Stomach (tissue), 9 donors: ENCODE results near the gene TECPR2. TPM values are rescaled to one million over a fixed set of nuclear protein-coding genes. Genes with fewer than 3 reads are reported as not detected.

Experiments used
- DNase-seq, 2 donors: peaks; one replicate each; pipeline versions ENCODE4 v3.0.0 to v3.0.0-alpha.2; 2013 to 2019
- H3K27ac ChIP-seq, 5 donors: fragments of 200-600 bp in 4 of 5; sonication (generic) in 4 of 5; one replicate each; pipeline ENCODE4 v1.5.1; 2013 to 2019; ENCODE audit warnings: mild to moderate bottlenecking in 1 of 5, moderate library complexity in 1 of 5
- H3K27me3 ChIP-seq, 3 donors: fragments of 200-600 bp; sonication (generic); one replicate each; pipeline ENCODE4 v1.5.1; 2017 to 2019; ENCODE audit warnings: mixed run types in 1 of 3
- H3K36me3 ChIP-seq, 4 donors: fragments of 200-600 bp; sonication (generic); 1 replicate in 3 of 4; 2 replicates in 1 of 4; pipeline ENCODE4 v1.5.1; 2016 to 2019
- H3K4me1 ChIP-seq, 4 donors: fragments of 200-600 bp; sonication (generic); one replicate each; pipeline ENCODE4 v1.5.1; 2016 to 2019
- H3K4me3 ChIP-seq, 4 donors: fragments of 200-600 bp; sonication (generic) in 3 of 4; one replicate each; pipeline ENCODE4 v1.5.1; 2016 to 2019; ENCODE audit warnings: mild to moderate bottlenecking in 1 of 4
- H3K9me3 ChIP-seq, 4 donors: fragments of 200-600 bp; sonication (generic); one replicate each; pipeline ENCODE4 v1.5.1; 2016 to 2019
- EP300 ChIP-seq: sonication (generic); formaldehyde crosslinking; IDR thresholded peaks from one replicate; pipeline ENCODE4 v1.6.1; 2017; ENCODE audit warnings: antibody characterized with exemption
- POLR2A ChIP-seq, 4 donors: fragments of 450-650 bp; IDR thresholded peaks; one replicate each; pipeline ENCODE4 v1.6.1; 2016; ENCODE audit warnings: antibody characterized with exemption in 4 of 4, control low read depth in 2 of 4, mild to moderate bottlenecking in 1 of 4, moderate library complexity in 1 of 4
- POLR2AphosphoS5 ChIP-seq, 3 donors: sonication (generic); formaldehyde crosslinking; IDR thresholded peaks; one replicate each; pipeline ENCODE4 v1.6.1; 2016; ENCODE audit warnings: antibody characterized with exemption in 3 of 3
- WGBS, 5 donors: extraction: QIAGEN DNeasy Blood & Tissue Kit in 3 of 5; methylation state at CpG; one replicate each; pipeline versions ENCODE4 v1.1.5 to v1.1.7; 2013 to 2018; 5-methylcytosine and 5-hydroxymethylcytosine counted together
- intact Hi-C: fragments of 100-400 bp; cut with DNase I; formaldehyde crosslinking; loops from one replicate; pipeline ENCODE4 v1.15.1; 2023; ENCODE audit warnings: low total_unique reads
- polyA plus RNA-seq, 3 donors: library from polyadenylated mRNA; stranded (reverse); fragments of 200-250 nt; gene quantifications; one replicate each; pipeline ENCODE4 v1.2.3, GENCODE V29; 2013
- total RNA-seq, 5 donors: library from RNA; depleted of rRNA; stranded (reverse); fragments of >200 nt; gene quantifications; one replicate each; pipeline versions ENCODE4 v1.1.0 to v1.2.3, GENCODE V29; 2014 to 2016
- TF ChIP-seq, protein P1 (sequence below), 7 experiments: fragments of 450-650 bp in 4 of 7; fragments of 200-600 bp in 3 of 7; sonication (generic) in 3 of 7; IDR thresholded peaks; one replicate each; pipeline ENCODE4 v1.5.1; 2016 to 2019; ENCODE audit warnings: antibody characterized with exemption in 7 of 7, control low read depth in 2 of 7, mild to moderate bottlenecking in 1 of 7
- donor health status: healthy with polysubstance abuse.
- donor health status: Bipolar disorder and iron deficiency.
- donor health status: healthy.

The TECPR2 gene
- total and polyA plus RNA-seq, 8 donors: 2.6 to 110 (median 11.1) TPM

GRCh38 chr14:102418169-102418852 lies 55.6 kb downstream of the TECPR2 start:
- H3K36me3 ChIP-seq: peaks cover 9 to 85% (median 40%) of the 10 kb centered on the region in 4 donors
- DNase-seq: no peak
- intact Hi-C loops: no loop called here
- TF ChIP-seq POLR2A (IDR thresholded peaks at IDR 0.05) (no peak), EP300 (no peak)
- no peak overlapping the region for H3K4me3 ChIP-seq
- H3K27me3 ChIP-seq: no peaks in the 10 kb centered on the region
- 77 to 90% (median 82%) methylated on average over 13 to 14 of the region's 14 CpGs for WGBS, 5 donors
- H3K9me3 ChIP-seq: no peaks in the 10 kb centered on the region
- no peaks in the 10 kb centered on the region for H3K4me1 ChIP-seq
- H3K27ac ChIP-seq: no peak overlapping the region

GRCh38 chr14:102418853-102419240 lies 56.1 kb downstream of the TECPR2 start:
- WGBS, 5 donors: 94 to 96% (median 95%) methylated on average over 14 of the region's 14 CpGs
- Histone ChIP-seq H3K4me1 (no peaks in the 10 kb centered on the region), H3K9me3 (no peaks in the 10 kb centered on the region), H3K36me3 (peaks cover 9 to 79% (median 36%) of the 10 kb centered on the region in 4 donors), H3K27ac (no peak overlapping the region), H3K27me3 (no peaks in the 10 kb centered on the region), H3K4me3 (no peak overlapping the region)
- intact Hi-C loops: no loop called here
- DNase-seq: no peak
- TF ChIP-seq EP300: no peak
- no peak for TF ChIP-seq POLR2AphosphoS5 (IDR thresholded peaks at IDR 0.05)
- TF ChIP-seq POLR2A (IDR thresholded peaks at IDR 0.05): no peak
- TF ChIP-seq, protein P1, sequence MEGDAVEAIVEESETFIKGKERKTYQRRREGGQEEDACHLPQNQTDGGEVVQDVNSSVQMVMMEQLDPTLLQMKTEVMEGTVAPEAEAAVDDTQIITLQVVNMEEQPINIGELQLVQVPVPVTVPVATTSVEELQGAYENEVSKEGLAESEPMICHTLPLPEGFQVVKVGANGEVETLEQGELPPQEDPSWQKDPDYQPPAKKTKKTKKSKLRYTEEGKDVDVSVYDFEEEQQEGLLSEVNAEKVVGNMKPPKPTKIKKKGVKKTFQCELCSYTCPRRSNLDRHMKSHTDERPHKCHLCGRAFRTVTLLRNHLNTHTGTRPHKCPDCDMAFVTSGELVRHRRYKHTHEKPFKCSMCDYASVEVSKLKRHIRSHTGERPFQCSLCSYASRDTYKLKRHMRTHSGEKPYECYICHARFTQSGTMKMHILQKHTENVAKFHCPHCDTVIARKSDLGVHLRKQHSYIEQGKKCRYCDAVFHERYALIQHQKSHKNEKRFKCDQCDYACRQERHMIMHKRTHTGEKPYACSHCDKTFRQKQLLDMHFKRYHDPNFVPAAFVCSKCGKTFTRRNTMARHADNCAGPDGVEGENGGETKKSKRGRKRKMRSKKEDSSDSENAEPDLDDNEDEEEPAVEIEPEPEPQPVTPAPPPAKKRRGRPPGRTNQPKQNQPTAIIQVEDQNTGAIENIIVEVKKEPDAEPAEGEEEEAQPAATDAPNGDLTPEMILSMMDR (IDR thresholded peaks at IDR 0.05): no peak

GRCh38 chr14:102419276-102419675 lies 56.5 kb downstream of the TECPR2 start:
- TF ChIP-seq POLR2AphosphoS5 (IDR thresholded peaks at IDR 0.05) (no peak), POLR2A (IDR thresholded peaks at IDR 0.05) (no peak), EP300 (no peak)
- TF ChIP-seq, protein P1 (IDR thresholded peaks at IDR 0.05): no peak
- 90 to 97% (median 94%) methylated on average over 11 of the region's 11 CpGs for WGBS, 5 donors
- Histone ChIP-seq H3K27ac (no peak overlapping the region), H3K4me3 (no peak overlapping the region), H3K9me3 (no peaks in the 10 kb centered on the region), H3K27me3 (no peaks in the 10 kb centered on the region), H3K36me3 (peaks cover 9 to 75% (median 34%) of the 10 kb centered on the region in 4 donors), H3K4me1 (no peaks in the 10 kb centered on the region)
- DNase-seq: no peak
- intact Hi-C loops: no loop called here

DNA sequence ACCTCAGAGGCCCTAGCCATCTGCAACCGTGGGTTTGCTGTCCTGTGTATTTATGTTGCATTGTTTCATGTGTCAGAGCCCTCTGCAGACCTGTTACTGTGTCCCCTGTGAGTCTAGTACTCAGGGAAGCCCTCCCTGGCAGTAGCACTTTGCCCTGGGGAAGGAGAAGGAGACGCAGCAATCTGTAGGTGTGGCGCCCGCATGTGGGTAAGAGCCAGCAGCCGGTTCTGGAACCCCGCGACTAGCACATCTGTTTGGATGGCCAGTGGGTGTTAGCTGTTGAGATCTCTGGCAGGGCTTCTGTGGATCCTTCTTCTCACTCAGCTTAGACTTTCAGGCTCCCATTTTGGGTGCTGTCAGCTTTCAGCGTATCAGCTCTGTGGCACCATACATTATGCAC lies 57.0 kb downstream of the TECPR2 start:
- WGBS, 5 donors: 84 to 90% (median 86%) methylated on average over 5 to 8 of the region's 8 CpGs
- intact Hi-C loops: no loop called here

More for the DNA sequence above, 57.0 kb downstream of the TECPR2 start:
- H3K27me3 ChIP-seq: no peaks in the 10 kb centered on the region
- no peaks in the 10 kb centered on the region for H3K9me3 ChIP-seq
- H3K4me1 ChIP-seq: no peaks in the 10 kb centered on the region
- DNase-seq: no peak
- TF ChIP-seq POLR2A (IDR thresholded peaks at IDR 0.05) (no peak), POLR2AphosphoS5 (IDR thresholded peaks at IDR 0.05) (no peak), EP300 (no peak)
- TF ChIP-seq, protein P1 (IDR thresholded peaks at IDR 0.05): no peak
- peaks cover 5 to 75% (median 31%) of the 10 kb centered on the region in 4 donors for H3K36me3 ChIP-seq
- H3K27ac ChIP-seq: no peak overlapping the region
- H3K4me3 ChIP-seq: no peak overlapping the region
